MCF 10A (cell line): ENCODE measurements around the gene SOCS3. TPM values are rescaled to one million over a fixed set of nuclear protein-coding genes. Genes with fewer than 3 reads are reported as not detected.
A peak's percentile ranks its signal among the peaks of the same experiment; 100 is the strongest.

Source experiments
- BruUV-seq: library from RNA; stranded (reverse); fragments of 400-500 nt; replicated peaks from 2 replicates; lab custom pipeline; 2021; lab: Mats Ljungman, UMichigan
- CTCF ChIA-PET: fragments of 300-600 bp; sonication (Branson Sonifier 250); formaldehyde crosslinking; extraction: SDS; loops from one replicate; lab custom pipeline; 2021; ENCODE audit warnings: antibody characterized with exemption, inconsistent platforms; lab: Yijun Ruan, JAX
- POLR2A ChIA-PET: fragments of 300-600, 350-650 bp; sonication (Branson Sonifier 250); formaldehyde crosslinking; extraction: SDS; loops from one replicate; lab custom pipeline; 2020; ENCODE audit warnings: antibody characterized with exemption, inconsistent platforms; lab: Yijun Ruan, JAX
- DNase-seq: peaks from one replicate; pipeline ENCODE4 v3.0.0-alpha.2; 2018; ENCODE audit not compliant: unreplicated experiment
- H3K27ac Mint-ChIP-seq: one replicate; pipeline ENCODE4 v1.8.0; 2022; ENCODE audit warnings: mild to moderate bottlenecking, low read depth, mixed read lengths; ENCODE audit not compliant: unreplicated experiment
- H3K27me3 Mint-ChIP-seq: one replicate; pipeline ENCODE4 v1.8.0; 2022; ENCODE audit warnings: mixed read lengths; ENCODE audit not compliant: insufficient read depth, unreplicated experiment
- H3K36me3 Mint-ChIP-seq: one replicate; pipeline ENCODE4 v1.8.0; 2022; ENCODE audit warnings: mild to moderate bottlenecking, moderate library complexity, mixed read lengths; ENCODE audit not compliant: insufficient read depth, unreplicated experiment
- H3K4me1 Mint-ChIP-seq: one replicate; pipeline ENCODE4 v1.8.0; 2022; ENCODE audit warnings: mixed read lengths; ENCODE audit not compliant: insufficient read depth, unreplicated experiment
- H3K4me3 Mint-ChIP-seq: one replicate; pipeline ENCODE4 v1.8.0; 2022; ENCODE audit warnings: mild to moderate bottlenecking, moderate library complexity, mixed read lengths; ENCODE audit not compliant: unreplicated experiment
- H3K9me3 Mint-ChIP-seq: one replicate; pipeline ENCODE4 v1.8.0; 2022; ENCODE audit warnings: mixed read lengths; ENCODE audit not compliant: unreplicated experiment
- intact Hi-C: fragments of 100-400 bp; cut with micrococcal nuclease; formaldehyde crosslinking; loops from 2 replicates; pipeline ENCODE4 v1.14.1; 2022
- total RNA-seq: library from RNA; stranded (reverse); gene quantifications from 2 replicates; pipeline ENCODE4 v1.2.3, GENCODE V29; 2022
- TF ChIP-seq, protein P1 (sequence below): fragments of 200-600 bp; IDR thresholded peaks from one replicate; pipeline ENCODE4 v1.8.0; 2022; ENCODE audit warnings: antibody characterized with exemption, mild to moderate bottlenecking; ENCODE audit not compliant: unreplicated experiment

Gene SOCS3
- total RNA-seq, 1 experiment from 2014 or later, result 2.5 TPM

DNA sequence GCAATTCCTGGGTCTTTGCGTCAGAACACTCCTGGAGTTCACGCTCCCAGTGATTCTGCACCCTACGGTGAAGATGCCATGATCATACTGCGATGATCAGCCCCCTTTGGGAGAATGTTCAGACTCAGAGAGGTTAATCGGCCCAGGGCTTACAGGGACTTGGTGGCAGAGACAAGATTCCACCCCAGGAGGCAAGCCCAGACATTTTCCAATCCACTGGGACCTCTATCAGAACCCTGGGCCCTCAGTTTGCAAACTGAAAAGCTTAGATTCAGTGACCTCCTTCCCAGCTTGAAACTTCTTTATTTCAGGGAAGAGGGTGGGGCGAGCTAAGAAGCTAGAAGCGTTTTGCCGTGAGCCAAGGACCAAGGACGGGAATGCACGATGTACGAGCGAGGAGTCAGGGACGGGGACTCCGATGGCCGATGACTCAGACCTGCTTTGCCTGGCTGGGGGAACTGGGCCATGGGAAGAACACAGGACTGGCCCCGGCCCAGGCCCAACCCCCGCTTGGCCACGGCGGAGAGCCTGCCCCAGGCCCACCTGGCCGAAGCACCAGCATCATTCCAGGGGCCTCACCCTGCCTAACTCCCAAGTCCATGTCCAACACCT, 34.7 kb downstream of the SOCS3 start:
- Mint-ChIP-seq H3K4me1 (peaks cover 13% of the 10 kb centered on the region), H3K9me3 (no peaks in the 10 kb centered on the region), H3K4me3 (no peak overlapping the region), H3K36me3 (no peaks in the 10 kb centered on the region), H3K27ac (no peak overlapping the region), H3K27me3 (no peaks in the 10 kb centered on the region)
- TF ChIP-seq, protein P1, sequence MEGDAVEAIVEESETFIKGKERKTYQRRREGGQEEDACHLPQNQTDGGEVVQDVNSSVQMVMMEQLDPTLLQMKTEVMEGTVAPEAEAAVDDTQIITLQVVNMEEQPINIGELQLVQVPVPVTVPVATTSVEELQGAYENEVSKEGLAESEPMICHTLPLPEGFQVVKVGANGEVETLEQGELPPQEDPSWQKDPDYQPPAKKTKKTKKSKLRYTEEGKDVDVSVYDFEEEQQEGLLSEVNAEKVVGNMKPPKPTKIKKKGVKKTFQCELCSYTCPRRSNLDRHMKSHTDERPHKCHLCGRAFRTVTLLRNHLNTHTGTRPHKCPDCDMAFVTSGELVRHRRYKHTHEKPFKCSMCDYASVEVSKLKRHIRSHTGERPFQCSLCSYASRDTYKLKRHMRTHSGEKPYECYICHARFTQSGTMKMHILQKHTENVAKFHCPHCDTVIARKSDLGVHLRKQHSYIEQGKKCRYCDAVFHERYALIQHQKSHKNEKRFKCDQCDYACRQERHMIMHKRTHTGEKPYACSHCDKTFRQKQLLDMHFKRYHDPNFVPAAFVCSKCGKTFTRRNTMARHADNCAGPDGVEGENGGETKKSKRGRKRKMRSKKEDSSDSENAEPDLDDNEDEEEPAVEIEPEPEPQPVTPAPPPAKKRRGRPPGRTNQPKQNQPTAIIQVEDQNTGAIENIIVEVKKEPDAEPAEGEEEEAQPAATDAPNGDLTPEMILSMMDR, result no peak
- DNase-seq, result peak; percentile 50
- intact Hi-C loops, result no loop called here
- no TSS peak for BruUV-seq
- ChIA-PET POLR2A (interaction anchor here (0.9 to 1.9 kb wide), 4 partner anchors 9 to 36 kb away, joined by 3 to 8 read pairs (median 5); no protein-coding TSS in a partner anchor), CTCF (no interaction called here)

DNA sequence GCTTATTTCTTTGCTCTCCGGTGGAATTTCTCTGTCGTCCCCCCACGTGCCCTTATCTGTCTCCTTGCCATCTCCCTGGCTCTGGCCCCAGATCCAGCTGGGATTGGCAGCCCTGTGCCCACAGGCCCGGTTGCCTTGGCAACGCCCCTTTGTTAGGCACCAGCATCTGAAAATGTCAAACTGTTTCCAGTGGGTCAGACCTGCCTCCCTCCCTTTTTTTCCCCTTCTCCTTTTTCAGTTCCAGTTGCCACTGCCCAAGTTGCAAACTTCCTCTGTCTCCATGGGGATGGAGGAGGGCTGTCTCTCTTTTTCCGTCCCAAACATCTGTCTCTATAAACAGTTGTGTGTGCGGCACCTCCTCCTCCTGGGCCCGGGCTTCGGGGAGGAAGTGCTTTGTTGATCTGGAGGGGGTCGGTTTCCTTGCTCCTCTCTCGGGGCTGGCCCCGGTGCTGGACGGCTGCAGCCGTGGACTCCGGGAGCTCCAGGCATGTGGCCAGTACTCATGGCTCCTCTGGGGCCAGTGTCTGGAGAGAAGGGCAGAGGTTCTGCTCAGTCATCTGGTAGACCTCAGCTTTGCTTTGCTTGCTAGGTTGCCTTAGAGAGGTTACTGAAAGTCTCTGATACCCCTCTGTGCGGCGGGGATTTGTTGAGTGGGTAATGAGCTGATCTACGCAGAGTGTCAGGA, 35.3 kb downstream of the SOCS3 start:
- CTCF ChIA-PET, result interaction anchor here (0.6 kb wide), 1 partner anchor 327 kb away, joined by 3 read pairs; no protein-coding TSS in a partner anchor
- no peak for DNase-seq
- no peak overlapping the region for H3K27ac Mint-ChIP-seq
- no peaks in the 10 kb centered on the region for H3K36me3 Mint-ChIP-seq
- H3K9me3 Mint-ChIP-seq, result no peaks in the 10 kb centered on the region
- POLR2A ChIA-PET, result interaction anchor here (0.9 to 1.9 kb wide), 4 partner anchors 8 to 36 kb away, joined by 3 to 8 read pairs (median 5); no protein-coding TSS in a partner anchor
- H3K4me1 Mint-ChIP-seq, result peaks cover 8% of the 10 kb centered on the region
- no peak overlapping the region for H3K4me3 Mint-ChIP-seq
- intact Hi-C loops, result no loop called here
- TF ChIP-seq, protein P1, result no peak
- BruUV-seq, result no TSS peak
- no peaks in the 10 kb centered on the region for H3K27me3 Mint-ChIP-seq

DNA sequence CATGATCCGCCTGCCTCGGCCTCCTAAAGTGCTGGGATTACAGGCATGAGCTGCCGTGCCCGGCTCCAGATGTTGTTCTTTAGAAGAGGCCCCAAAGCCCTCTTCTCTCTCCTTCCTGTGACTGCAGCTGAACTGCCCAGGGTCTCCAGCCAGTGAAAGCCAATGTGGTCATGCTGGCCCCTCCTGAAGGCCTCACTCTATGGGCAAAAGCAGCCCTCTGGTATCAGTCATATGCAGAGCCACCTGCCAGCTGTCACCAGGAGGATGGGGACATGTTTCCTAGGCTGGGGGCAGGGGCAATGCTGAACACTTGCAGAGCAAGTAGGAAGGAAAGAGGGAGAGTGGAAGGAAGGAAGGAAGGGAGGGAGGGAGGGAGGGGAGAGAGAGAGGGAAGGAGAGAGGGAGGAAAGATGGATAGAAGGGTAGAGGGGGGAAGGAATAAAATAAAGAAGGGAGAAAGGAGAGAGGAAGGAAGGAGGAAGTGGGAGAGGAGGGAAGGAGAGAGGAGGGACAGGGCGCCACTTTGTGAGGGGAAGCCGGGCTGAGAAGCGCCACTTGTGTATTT, 36.0 kb downstream of the SOCS3 start:
- BruUV-seq, result no TSS peak
- ChIA-PET CTCF (interaction anchor here (0.6 kb wide), 1 partner anchor 327 kb away, joined by 3 read pairs; no protein-coding TSS in a partner anchor), POLR2A (no interaction called here)
- DNase-seq, result no peak
- Mint-ChIP-seq H3K4me3 (no peak overlapping the region), H3K27ac (no peak overlapping the region), H3K4me1 (peaks cover 3% of the 10 kb centered on the region), H3K27me3 (no peaks in the 10 kb centered on the region), H3K36me3 (no peaks in the 10 kb centered on the region), H3K9me3 (no peaks in the 10 kb centered on the region)
- intact Hi-C loops, result no loop called here
- TF ChIP-seq, protein P1, result no peak

DNA sequence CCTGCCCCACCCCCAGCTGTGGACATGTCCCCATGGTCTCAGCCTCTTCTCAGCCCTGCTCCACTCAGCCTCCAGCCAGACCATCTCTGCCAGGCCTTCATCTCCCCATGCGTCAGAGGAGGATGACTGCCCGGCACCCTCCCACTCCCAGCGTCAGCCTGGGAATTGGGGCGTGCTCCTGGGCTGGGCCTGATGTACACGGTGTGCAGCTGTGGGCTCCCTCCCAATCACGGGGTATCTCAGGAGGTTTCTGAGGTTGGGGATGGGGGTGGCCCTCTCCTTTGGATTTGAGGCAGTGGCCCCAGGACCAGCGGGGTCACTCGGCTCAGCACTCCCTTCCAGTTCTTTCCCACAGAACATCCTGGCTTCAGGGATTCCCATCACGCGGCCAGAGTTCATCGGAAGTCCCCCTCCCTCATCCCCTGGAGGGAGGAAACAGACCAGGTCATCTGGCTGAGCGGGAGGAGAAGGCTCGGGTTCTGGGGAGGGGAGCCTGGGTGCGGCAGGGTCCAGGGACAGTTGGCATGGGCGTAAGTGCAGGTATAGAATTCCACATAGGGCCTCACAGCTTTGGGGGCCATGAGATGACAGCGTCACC, 36.9 kb downstream of the SOCS3 start:
- TF ChIP-seq, protein P1, result no peak
- ChIA-PET CTCF (no interaction called here), POLR2A (no interaction called here)
- intact Hi-C loops, result no loop called here
- H3K9me3 Mint-ChIP-seq, result no peaks in the 10 kb centered on the region
- H3K27ac Mint-ChIP-seq, result no peak overlapping the region
- no TSS peak for BruUV-seq
- DNase-seq, result no peak
- no peaks in the 10 kb centered on the region for H3K36me3 Mint-ChIP-seq
- H3K27me3 Mint-ChIP-seq, result no peaks in the 10 kb centered on the region
- no peak overlapping the region for H3K4me3 Mint-ChIP-seq
- H3K4me1 Mint-ChIP-seq, result peaks cover 4% of the 10 kb centered on the region
